ENCODE data around the gene C1QTNF6. TPM values are rescaled to one million over a fixed set of nuclear protein-coding genes. Genes with fewer than 3 reads are reported as not detected.

Gene C1QTNF6
- total and polyA plus RNA-seq, 10 of the 15 experiments (the other 5 are each of a cell fraction or from before 2014, with no cell fraction given) = 0.16 to 4.1 (median 1.3) TPM

DNA sequence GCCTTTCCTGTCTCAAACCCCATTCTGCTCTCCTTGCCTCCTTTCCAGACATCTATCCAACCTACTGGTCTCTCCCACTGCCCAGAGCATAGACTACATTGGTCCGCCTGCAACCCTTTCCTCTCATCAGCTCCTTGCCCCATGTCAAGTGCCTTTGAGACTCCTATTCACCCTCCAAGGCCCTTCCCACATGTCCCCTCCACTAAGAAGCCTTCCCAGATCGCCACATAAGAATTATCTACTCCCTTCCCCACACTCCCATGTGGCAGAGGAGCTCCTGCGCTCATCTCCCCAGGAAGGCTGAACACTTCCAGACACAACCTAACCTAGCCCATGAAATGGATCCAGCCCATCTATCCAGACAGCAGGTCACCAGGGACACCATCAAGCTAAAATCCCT, 10.3 kb downstream of the C1QTNF6 start:
- no peak for DNase-seq (ENCODE audit: low read depth, low spot score)
- ChIA-PET SMC1A (ENCODE audit: uncharacterized antibody, unreplicated experiment) (no interaction called here), POLR2A (interaction anchor here (1.0 to 1.8 kb wide), 2 partner anchors 10 to 11 kb away, joined by 3 to 4 read pairs; partner anchors contain the start of gene C1QTNF6), CTCF (interaction anchor here (0.9 to 1.5 kb wide), 5 partner anchors 11 to 101 kb away, joined by 3 to 4 read pairs (median 3); no protein-coding TSS in a partner anchor), RAD21 (ENCODE audit: unreplicated experiment) (interaction anchor here (1.4 to 1.9 kb wide), 2 partner anchors 10 to 73 kb away, joined by 3 to 4 read pairs; no protein-coding TSS in a partner anchor)
- Histone ChIP-seq H3K4me3 (no peak overlapping the region), H3K27ac (ENCODE audit: control insufficient read depth, insufficient read depth) (no peak overlapping the region), H3K9ac (ENCODE audit: control insufficient read depth, insufficient read depth, low read length) (no peak overlapping the region), H3K27me3 (replicated peaks in 1 of 2; ENCODE audit: control insufficient read depth in 2 of 2, insufficient read depth in 2 of 2, low read length in 1 of 2) (no peaks in the 10 kb centered on the region; a peak in 2 of 4 replicates), H3K36me3 (ENCODE audit: control insufficient read depth in 2 of 2, insufficient read depth in 2 of 2, low read length in 1 of 2) (no peaks in the 10 kb centered on the region), H3K9me3 (replicated peaks; ENCODE audit: control insufficient read depth, insufficient read depth, low read length) (peaks cover 4% of the 10 kb centered on the region; the same call in 2 of the 3 replicates), H3K79me2 (ENCODE audit: control insufficient read depth, insufficient read depth, low read length) (no peaks in the 10 kb centered on the region), H3K4me1 (ENCODE audit: control insufficient read depth, insufficient read depth, low read length) (peaks cover 4% of the 10 kb centered on the region; the same call in 1 of the 2 replicates), H3K4me2 (ENCODE audit: control insufficient read depth, insufficient read depth) (no peak overlapping the region), H2AFZ (ENCODE audit: control insufficient read depth, low read depth, low read length) (no peak overlapping the region), H4K20me1 (ENCODE audit: control insufficient read depth, insufficient read depth) (no peaks in the 10 kb centered on the region)
- BruUV-seq (replicated peaks) = no TSS peak
- intact Hi-C loops (cut with micrococcal nuclease; ENCODE audit: unreplicated experiment) = no loop called here
- no peak for ATAC-seq
- FAIRE-seq = no peak
- TF ChIP-seq WRNIP1 (IDR thresholded peaks at IDR 0.05; ENCODE audit: borderline replicate concordance, low read depth, low read length) = no peak
- TF ChIP-seq, protein P1, sequence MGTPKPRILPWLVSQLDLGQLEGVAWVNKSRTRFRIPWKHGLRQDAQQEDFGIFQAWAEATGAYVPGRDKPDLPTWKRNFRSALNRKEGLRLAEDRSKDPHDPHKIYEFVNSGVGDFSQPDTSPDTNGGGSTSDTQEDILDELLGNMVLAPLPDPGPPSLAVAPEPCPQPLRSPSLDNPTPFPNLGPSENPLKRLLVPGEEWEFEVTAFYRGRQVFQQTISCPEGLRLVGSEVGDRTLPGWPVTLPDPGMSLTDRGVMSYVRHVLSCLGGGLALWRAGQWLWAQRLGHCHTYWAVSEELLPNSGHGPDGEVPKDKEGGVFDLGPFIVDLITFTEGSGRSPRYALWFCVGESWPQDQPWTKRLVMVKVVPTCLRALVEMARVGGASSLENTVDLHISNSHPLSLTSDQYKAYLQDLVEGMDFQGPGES (IDR thresholded peaks at IDR 0.05) = no peak
- TF ChIP-seq CREB1 (IDR thresholded peaks at IDR 0.05; ENCODE audit: low read depth) = no peak
- TF ChIP-seq HDAC2 (IDR thresholded peaks at IDR 0.05) = no peak
- TF ChIP-seq SMARCA5 (IDR thresholded peaks at IDR 0.05) = no peak
- TF ChIP-seq CBFB (IDR thresholded peaks at IDR 0.05; ENCODE audit: low read depth) = no peak
- no peak for TF ChIP-seq ZBED1 (IDR thresholded peaks at IDR 0.05; ENCODE audit: borderline replicate concordance)
- TF ChIP-seq, protein P2, sequence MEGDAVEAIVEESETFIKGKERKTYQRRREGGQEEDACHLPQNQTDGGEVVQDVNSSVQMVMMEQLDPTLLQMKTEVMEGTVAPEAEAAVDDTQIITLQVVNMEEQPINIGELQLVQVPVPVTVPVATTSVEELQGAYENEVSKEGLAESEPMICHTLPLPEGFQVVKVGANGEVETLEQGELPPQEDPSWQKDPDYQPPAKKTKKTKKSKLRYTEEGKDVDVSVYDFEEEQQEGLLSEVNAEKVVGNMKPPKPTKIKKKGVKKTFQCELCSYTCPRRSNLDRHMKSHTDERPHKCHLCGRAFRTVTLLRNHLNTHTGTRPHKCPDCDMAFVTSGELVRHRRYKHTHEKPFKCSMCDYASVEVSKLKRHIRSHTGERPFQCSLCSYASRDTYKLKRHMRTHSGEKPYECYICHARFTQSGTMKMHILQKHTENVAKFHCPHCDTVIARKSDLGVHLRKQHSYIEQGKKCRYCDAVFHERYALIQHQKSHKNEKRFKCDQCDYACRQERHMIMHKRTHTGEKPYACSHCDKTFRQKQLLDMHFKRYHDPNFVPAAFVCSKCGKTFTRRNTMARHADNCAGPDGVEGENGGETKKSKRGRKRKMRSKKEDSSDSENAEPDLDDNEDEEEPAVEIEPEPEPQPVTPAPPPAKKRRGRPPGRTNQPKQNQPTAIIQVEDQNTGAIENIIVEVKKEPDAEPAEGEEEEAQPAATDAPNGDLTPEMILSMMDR (IDR thresholded peaks at IDR 0.05 in 2 of 3, conservative IDR thresholded peaks at IDR 0.05 in 1 of 3; ENCODE audit: control insufficient read depth in 2 of 3, extremely low read depth in 1 of 3, insufficient read depth in 1 of 3, low read depth in 3 of 3, low read length in 3 of 3) = no peak
- no peak for TF ChIP-seq POU2F2 (IDR thresholded peaks at IDR 0.05; ENCODE audit: borderline replicate concordance, low read depth, low read length)
- TF ChIP-seq TCF3 (IDR thresholded peaks at IDR 0.05; ENCODE audit: borderline replicate concordance, insufficient read depth, low read depth, low read length) = no peak
- TF ChIP-seq NRF1 (conservative IDR thresholded peaks at IDR 0.05; ENCODE audit: low read depth, low read length) = no peak
- TF ChIP-seq RBBP5 (conservative IDR thresholded peaks at IDR 0.05) = no peak
- no peak for TF ChIP-seq MTA3 (IDR thresholded peaks at IDR 0.05; ENCODE audit: borderline replicate concordance, low read length)
- TF ChIP-seq RAD21 (IDR thresholded peaks at IDR 0.05; ENCODE audit: insufficient read depth, low read depth, low read length) = no peak
- TF ChIP-seq SMAD1 (IDR thresholded peaks at IDR 0.05; ENCODE audit: low read depth, partially characterized antibody) = no peak
- TF ChIP-seq, protein P3, sequence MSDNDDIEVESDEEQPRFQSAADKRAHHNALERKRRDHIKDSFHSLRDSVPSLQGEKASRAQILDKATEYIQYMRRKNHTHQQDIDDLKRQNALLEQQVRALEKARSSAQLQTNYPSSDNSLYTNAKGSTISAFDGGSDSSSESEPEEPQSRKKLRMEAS (IDR thresholded peaks at IDR 0.05; ENCODE audit: low read depth, low read length) = no peak
- no peak for TF ChIP-seq JUND (IDR thresholded peaks at IDR 0.05; ENCODE audit: low read depth, low read length)
- WGBS (ENCODE audit: insufficient coverage, insufficient replicate concordance, low lambda C conversion rate, missing lambda C conversion rate) = 33% methylated on average over 3 of the region's 3 CpGs
- in situ Hi-C loops (cut with MboI) = no loop called here

Data from GM12878 (cell line).